Measurements from ENCODE around the gene FSD1L.

- TF ChIP-seq CTCF (IDR thresholded peaks at IDR 0.05), result no peak
- no peak for TF ChIP-seq POLR2A (IDR thresholded peaks at IDR 0.05)
These were observed 25.4 kb downstream of the FSD1L start for GRCh38 chr9:105473221-105473620.
